Subcutaneous adipose tissue (tissue), 4 donors: ENCODE measurements around the gene SRGAP3. TPM values are rescaled to one million over a fixed set of nuclear protein-coding genes. Genes with fewer than 3 reads are reported as not detected.

Experiments used
- CTCF ChIP-seq: fragments of 450-650 bp; IDR thresholded peaks from one replicate; pipeline ENCODE4 v1.5.1; 2016; ENCODE audit warnings: low read depth, mild to moderate bottlenecking, control low read depth, antibody characterized with exemption, moderate library complexity
- total RNA-seq, 4 donors: library from RNA; depleted of rRNA; stranded (reverse); fragments of >200 nt; gene quantifications; one replicate each; pipeline ENCODE4 v1.1.0, GENCODE V29; 2016

SRGAP3 gene
- total RNA-seq, 4 donors from 2014 or later, result 1.6 to 14.1 (median 8.9) TPM

GRCh38 chr3:9193633-9194195 is 55.7 kb downstream of the SRGAP3 start:
- TF ChIP-seq CTCF, result no peak

GRCh38 chr3:9193211-9193610 is 56.2 kb downstream of the SRGAP3 start:
- no peak for TF ChIP-seq CTCF

GRCh38 chr3:9192248-9193025 is 57.0 kb downstream of the SRGAP3 start:
- no peak for TF ChIP-seq CTCF

- TF ChIP-seq CTCF, result no peak
These were observed 59.2 kb downstream of the SRGAP3 start for GRCh38 chr3:9190276-9190675.

- TF ChIP-seq CTCF, result no peak
These were observed 60.9 kb downstream of the SRGAP3 start for GRCh38 chr3:9188583-9188982.

- no peak for TF ChIP-seq CTCF
These were observed 63.7 kb downstream of the SRGAP3 start for GRCh38 chr3:9185701-9186100.

GRCh38 chr3:9185046-9185445 is 64.4 kb downstream of the SRGAP3 start:
- no peak for TF ChIP-seq CTCF
